Glutamatergic neuron (in vitro differentiated cells): ENCODE measurements around the gene C9orf153. TPM values are rescaled to one million over a fixed set of nuclear protein-coding genes. Genes with fewer than 3 reads are reported as not detected.

Source experiments
- DNase-seq: peaks from one replicate; pipeline ENCODE4 v3.0.0; 2022
- H3K27ac Mint-ChIP-seq: one replicate; pipeline ENCODE4 v1.8.0; 2020; ENCODE audit warnings: mild to moderate bottlenecking, mixed read lengths, inconsistent platforms; ENCODE audit not compliant: unreplicated experiment
- H3K27me3 Mint-ChIP-seq: one replicate; pipeline ENCODE4 v1.8.0; 2020; ENCODE audit warnings: mild to moderate bottlenecking, moderate library complexity, mixed read lengths, inconsistent platforms; ENCODE audit not compliant: unreplicated experiment
- H3K36me3 Mint-ChIP-seq: one replicate; pipeline ENCODE4 v1.8.0; 2020; ENCODE audit warnings: mild to moderate bottlenecking, mixed read lengths, inconsistent platforms; ENCODE audit not compliant: unreplicated experiment
- H3K4me1 Mint-ChIP-seq: one replicate; pipeline ENCODE4 v1.8.0; 2020; ENCODE audit warnings: mild to moderate bottlenecking, low read depth, mixed read lengths, inconsistent platforms; ENCODE audit not compliant: unreplicated experiment
- H3K4me3 Mint-ChIP-seq: one replicate; pipeline ENCODE4 v1.8.0; 2020; ENCODE audit warnings: mild to moderate bottlenecking, mixed read lengths, inconsistent platforms; ENCODE audit not compliant: unreplicated experiment
- H3K9me3 Mint-ChIP-seq: one replicate; pipeline ENCODE4 v1.8.0; 2020; ENCODE audit warnings: mild to moderate bottlenecking, moderate library complexity, mixed read lengths, inconsistent platforms; ENCODE audit not compliant: unreplicated experiment
- CTCF ChIP-seq: fragments of 200-600 bp; sonication (generic); IDR thresholded peaks from one replicate; pipeline ENCODE4 v1.5.0; 2021; ENCODE audit not compliant: partially characterized antibody, unreplicated experiment
- total RNA-seq: library from RNA; stranded (reverse); fragmentation: NEBNext Ultra II Directional; extraction: Animal tissue kit (Norgen Biotek cat#: 25700); gene quantifications from one replicate; pipeline ENCODE4 v1.2.1, GENCODE V29; 2021; ENCODE audit not compliant: unreplicated experiment

Gene C9orf153
- total RNA-seq, 1 donor from 2014 or later, result 0.27 TPM

- no peak for TF ChIP-seq CTCF
- H3K27ac Mint-ChIP-seq, result no peak overlapping the region
- H3K9me3 Mint-ChIP-seq, result peaks cover 2% of the 10 kb centered on the region
- H3K4me1 Mint-ChIP-seq, result no peaks in the 10 kb centered on the region
- no peak overlapping the region for H3K4me3 Mint-ChIP-seq
- H3K36me3 Mint-ChIP-seq, result peaks cover 12% of the 10 kb centered on the region
- peaks cover 3% of the 10 kb centered on the region for H3K27me3 Mint-ChIP-seq
- no peak for DNase-seq
Measured at GRCh38 chr9:86186696-86187095, 72.8 kb downstream of the C9orf153 start.

DNA sequence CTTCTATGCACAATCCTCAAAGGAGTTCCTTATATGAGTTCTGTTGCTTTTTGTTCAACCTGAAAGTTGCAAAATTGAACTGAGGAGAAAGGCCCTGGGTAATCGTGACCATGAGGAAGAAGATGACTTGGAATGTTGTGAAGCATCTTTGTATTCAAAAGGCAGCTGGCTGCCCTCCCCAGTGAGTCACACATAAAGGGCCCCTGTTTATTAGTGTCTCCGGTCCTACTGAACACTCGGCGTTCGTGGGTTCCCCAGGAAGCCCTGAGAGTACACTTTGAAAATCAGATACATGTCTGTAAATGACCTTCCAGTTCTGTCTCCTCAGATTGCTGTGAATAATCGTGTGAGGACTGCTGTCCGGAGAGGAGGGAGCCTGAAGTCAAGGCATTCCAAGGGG lies 73.6 kb downstream of the C9orf153 start:
- Mint-ChIP-seq H3K36me3 (peaks cover 12% of the 10 kb centered on the region), H3K4me3 (no peak overlapping the region), H3K9me3 (peaks cover 2% of the 10 kb centered on the region), H3K27me3 (peaks cover 3% of the 10 kb centered on the region), H3K27ac (no peak overlapping the region), H3K4me1 (no peaks in the 10 kb centered on the region)
- no peak for DNase-seq
- TF ChIP-seq CTCF, result no peak

DNA sequence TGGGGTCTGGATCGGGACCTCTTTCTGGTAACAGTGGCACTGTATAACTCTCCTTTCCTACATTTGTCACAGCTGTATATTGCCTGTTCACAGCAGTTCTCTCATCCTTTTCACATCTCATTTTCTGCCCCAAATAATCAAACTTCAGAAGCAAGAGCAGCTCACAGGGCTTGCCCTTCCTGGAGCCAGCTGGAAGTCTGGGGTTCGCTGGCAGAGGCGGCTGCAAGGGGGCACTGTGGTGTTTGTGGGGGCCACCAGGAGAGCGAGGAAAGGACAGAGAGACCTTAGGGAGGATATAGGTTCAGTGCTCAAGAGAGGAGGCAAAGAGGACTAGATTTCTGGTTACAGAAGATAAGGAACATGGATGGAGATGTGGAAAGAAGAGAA lies 75.3 kb downstream of the C9orf153 start:
- Mint-ChIP-seq H3K27me3 (peaks cover 3% of the 10 kb centered on the region), H3K27ac (no peak overlapping the region)
- no peak for TF ChIP-seq CTCF

GRCh38 chr9:86183229-86184137 lies 76.0 kb downstream of the C9orf153 start:
- H3K9me3 Mint-ChIP-seq, result peaks cover 2% of the 10 kb centered on the region
- H3K36me3 Mint-ChIP-seq, result peaks cover 12% of the 10 kb centered on the region
- no peak overlapping the region for H3K27ac Mint-ChIP-seq
- TF ChIP-seq CTCF, result no peak
- H3K27me3 Mint-ChIP-seq, result peaks cover 3% of the 10 kb centered on the region
- no peaks in the 10 kb centered on the region for H3K4me1 Mint-ChIP-seq
- no peak overlapping the region for H3K4me3 Mint-ChIP-seq
- no peak for DNase-seq

More for the DNA sequence above, 75.3 kb downstream of the C9orf153 start:
- Mint-ChIP-seq H3K4me1 (no peaks in the 10 kb centered on the region), H3K9me3 (peaks cover 2% of the 10 kb centered on the region), H3K36me3 (peaks cover 12% of the 10 kb centered on the region), H3K4me3 (no peak overlapping the region)
- no peak for DNase-seq
